HL-60/S4 (cell line): ENCODE results near the gene FGF14.

Experiments
- in situ Hi-C: fragments of 300-500 bp; cut with MboI; formaldehyde crosslinking; loops from 2 replicates; pipeline ENCODE4 v1.14.3; 2022; ENCODE audit warnings: low sequenced_read_pairs

FGF14 gene

DNA sequence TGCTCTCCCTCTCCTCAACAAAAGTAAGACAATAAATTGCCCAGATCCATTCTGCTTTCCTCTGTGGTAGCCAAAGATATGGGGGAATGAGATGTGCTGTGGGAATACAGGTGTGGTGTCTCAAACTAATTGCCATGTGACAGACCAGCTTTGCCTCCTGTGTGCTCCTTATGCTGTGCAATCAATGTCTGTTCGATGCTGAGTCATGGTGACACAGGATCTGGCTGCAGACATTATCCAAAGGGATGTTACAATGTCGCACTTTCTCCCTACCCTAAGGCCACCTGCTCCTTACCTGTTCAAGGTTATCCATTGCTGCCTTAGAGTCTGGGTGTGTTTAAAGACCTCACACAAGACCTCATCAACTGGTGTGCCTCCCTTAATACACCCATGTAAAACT is 32.5 kb downstream of the FGF14 start:
- in situ Hi-C loops = no loop called here

DNA sequence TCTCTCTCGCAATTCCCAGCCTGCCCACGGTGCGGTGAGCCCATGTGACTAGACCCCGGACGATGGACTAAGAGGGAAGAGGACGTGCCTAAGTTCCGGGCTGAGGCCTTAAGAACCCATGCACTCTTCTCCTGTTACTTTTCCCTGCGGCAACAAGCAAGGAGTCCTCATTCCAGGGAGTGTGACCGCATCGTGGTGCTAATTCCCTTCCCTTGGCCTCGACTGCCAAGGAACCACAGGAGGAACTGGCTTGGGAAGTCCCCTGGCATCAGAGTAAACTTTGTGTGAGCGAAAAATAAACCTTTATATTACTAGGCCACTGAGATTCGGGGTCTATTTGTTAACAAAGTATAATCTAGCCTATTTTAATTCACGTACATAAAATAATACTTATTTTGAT is 34.0 kb downstream of the FGF14 start:
- in situ Hi-C loops = no loop called here

GRCh38 chr13:102361113-102361512 is 40.7 kb downstream of the FGF14 start:
- in situ Hi-C loops = no loop called here

DNA sequence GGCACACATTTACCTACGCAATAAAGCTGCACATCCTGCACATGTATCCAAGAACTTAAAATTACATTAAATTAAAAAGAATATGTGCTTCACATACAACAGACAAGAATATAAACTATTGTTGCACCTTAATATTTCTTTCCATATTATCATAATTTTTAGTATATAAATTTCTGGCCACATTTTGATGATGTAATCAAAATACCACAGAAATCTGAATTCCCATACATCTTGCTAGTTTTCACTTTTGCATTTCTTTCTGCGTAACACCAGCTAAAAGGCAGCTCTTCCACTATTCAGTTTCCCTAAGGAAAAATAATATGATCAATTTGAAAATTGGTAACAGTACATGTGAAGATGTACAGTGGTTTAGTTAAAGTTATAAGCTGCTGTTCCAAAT is 42.6 kb downstream of the FGF14 start:
- in situ Hi-C loops = no loop called here

DNA sequence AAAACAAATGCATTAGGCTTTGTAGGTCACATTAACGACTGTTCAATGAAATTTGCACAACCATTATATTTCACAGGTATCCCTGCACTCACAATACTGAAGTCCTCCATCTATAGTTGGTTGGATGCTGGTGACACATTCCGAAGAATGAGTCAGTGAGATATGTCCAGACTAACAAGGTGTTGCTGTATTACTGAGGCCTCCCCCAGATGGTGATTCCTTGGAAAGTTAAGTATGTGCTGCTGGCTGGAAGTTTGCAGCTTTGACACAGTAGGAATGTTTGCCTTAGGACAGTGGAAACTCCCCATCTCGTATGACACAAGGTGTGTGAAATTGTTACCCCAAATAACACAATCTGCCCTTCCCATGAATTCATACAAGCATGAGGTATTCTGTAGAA is 46.6 kb downstream of the FGF14 start:
- in situ Hi-C loops = no loop called here

- in situ Hi-C loops = no loop called here
Observed at GRCh38 chr13:102354011-102354410, 47.8 kb downstream of the FGF14 start.

GRCh38 chr13:102351521-102351920 is 50.3 kb downstream of the FGF14 start:
- in situ Hi-C loops = no loop called here

DNA sequence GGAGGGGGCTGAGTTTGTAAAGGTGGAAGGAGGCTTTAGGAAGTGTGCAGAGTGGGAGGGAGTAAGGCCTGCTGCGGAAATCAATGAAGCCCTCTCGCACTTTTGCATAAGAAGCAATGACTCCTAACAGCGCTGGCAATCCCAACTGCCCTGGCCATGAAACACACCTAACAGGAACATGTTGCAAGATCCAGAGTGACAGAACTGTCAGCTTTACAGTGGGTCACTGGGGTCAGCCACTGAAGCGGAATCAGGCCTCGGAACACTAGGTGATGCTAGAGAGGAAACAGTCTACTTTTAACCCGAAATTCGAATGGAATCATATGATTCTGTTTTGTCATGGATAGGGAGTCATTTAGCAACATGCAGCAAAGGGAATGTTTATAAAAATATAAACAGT is 54.4 kb downstream of the FGF14 start:
- in situ Hi-C loops = no loop called here

- in situ Hi-C loops = no loop called here
Observed at GRCh38 chr13:102346769-102347168, 55.1 kb downstream of the FGF14 start.

GRCh38 chr13:102344410-102344809 is 57.4 kb downstream of the FGF14 start:
- in situ Hi-C loops = no loop called here

DNA sequence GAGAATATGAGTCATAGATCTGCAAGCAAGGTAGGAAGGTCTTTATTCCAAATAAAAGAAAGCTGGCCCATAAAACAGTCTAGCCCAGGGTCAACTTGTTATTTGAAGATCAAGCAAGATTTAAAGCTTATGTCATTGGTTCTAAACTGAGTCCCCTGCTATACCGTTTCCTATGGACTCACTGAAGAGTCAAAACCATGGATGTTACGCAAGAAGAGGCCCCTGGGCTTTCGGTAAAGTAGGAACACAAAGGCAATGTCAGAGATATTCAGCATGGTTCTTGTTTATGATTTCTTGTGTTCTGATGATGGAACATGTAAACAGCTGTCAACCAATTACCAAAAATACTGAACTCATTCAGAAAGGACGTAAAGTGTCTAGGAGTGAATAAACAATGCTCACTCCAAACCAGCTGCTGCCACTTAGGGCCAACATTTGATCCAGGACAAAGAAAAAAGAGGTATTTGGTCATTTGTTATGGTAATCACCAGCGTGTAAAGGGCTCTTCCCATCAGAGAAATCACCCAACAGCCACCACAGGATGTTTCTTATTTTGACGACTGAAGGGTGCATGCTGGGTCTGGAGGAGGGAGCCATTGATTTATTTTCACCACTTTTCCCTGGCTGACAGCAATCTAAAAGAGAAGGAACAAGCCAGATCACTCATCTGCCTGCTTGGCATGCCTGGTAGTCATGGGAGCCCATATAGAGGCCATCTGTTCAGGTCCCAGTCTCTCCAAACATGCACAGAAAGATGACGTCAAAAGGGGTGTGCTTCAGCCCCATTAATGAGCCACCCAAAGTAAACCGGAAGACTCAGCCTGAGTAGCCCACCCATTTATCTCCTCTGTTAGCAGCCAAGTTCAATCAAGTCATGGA is 68.3 kb downstream of the FGF14 start:
- in situ Hi-C loops = no loop called here

DNA sequence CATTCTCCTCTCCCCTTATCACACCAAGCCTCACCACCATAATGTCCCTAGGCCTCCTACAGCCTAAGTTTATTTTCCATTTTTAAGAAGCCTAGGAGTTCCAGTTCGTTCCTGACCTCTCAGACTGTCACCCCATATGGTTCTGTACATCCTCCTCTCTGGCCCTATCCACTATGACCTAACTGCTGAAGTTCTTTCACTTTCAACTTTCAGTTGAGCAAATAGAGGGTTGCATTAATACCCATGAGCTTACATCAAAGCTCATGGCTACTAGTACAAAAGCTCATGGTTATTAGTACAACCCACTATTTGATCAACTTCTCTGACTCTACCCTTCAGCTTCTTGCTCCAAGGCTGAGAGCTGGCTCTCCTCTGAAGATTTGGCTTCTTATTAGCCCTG is 72.9 kb downstream of the FGF14 start:
- in situ Hi-C loops = no loop called here

DNA sequence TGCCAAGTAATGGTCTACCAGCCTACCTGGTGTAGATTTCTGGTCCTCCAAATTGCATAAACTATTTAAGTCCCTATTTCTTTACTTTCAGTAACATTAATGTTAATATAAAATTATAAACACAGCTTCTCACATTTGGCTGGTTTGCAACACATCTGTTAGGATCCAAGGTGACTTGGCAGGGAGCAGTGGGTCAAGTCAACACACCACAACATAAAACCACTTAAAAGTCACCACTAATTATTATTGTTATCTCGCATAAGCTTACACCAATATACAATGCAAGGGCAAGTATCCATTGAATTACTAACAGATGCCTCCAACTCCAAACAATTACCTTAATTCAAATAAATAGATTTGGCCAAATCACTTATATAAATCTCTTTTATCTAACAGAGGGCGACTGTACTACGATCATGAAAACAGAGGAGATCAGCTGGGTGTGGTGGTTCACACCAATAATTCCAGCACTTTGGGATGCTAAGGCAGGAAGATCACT is 74.7 kb downstream of the FGF14 start:
- in situ Hi-C loops = no loop called here

DNA sequence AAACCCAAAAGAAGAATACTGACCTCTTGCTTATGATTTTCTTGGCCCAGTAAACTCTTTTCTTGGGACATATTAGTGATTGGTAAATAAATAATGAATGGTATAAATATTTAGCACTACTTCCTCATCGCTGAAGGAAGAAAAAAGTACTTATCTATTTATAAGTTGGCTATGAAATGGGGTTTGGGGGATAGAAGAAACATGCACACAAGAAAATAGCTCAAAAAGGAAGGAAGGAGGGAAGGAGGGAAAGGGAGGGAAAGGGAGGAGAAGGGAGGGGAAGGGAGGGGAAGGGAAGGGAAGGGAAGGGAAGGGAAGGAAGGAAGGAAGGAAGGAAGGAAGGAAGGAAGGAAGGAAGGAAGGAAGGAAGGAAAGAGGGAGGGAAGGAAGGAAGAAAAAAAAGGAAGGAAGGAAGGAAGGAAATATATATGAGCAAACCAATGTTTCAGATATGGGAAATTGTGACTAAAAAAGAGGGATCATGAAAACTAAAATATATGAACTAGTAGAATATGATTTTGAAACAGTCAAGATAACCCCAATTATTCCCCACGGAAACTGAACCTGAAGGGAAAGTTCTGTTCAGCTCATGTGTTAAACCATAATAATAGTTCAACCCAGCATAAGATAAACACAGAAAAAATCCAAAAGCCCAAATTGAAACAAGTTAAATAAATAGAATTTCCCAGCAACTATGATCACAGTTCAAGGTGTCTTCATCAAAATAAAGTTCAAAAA is 75.3 kb downstream of the FGF14 start:
- in situ Hi-C loops = no loop called here

- in situ Hi-C loops = no loop called here
Observed at GRCh38 chr13:102325321-102325720, 76.5 kb downstream of the FGF14 start.

- in situ Hi-C loops = no loop called here
Observed at GRCh38 chr13:102323505-102323904, 78.3 kb downstream of the FGF14 start.

DNA sequence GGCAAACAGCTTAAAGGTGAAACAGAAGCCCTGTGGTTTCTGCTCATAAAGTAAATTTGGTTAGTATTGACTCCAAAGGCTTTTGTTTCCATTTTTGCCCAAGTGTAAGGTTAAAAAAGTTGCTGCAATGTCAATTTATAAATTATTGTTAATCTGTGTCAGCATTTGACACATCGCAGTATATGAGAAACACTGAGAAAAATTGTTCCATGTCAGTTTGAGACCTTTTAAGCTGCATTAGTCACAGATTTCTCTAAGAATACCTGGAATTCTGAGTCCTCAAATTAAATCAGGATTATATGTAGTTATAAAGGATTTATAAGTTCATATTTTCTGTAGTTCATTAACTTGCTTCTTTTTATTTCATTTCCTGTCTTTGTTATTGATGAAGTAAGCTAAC is 78.8 kb downstream of the FGF14 start:
- in situ Hi-C loops = no loop called here

DNA sequence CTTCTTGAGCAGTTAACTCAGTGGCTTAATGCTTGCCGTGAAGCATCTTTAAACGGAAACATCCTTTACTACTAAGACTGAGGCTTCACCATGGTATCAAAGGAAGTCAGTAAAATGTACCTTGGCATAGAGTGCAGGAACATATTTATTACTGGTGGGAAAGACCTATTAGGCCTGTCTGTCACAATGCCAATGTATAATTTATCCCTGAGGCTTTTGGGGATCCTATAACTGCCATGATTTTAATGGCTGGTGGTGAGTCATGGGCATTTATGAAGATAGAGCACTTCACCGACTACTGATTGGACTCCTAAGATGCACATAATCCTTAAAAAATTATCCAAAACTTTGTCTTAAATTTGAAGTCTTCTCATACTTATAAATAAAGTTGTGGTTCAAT is 79.6 kb downstream of the FGF14 start:
- in situ Hi-C loops = no loop called here

DNA sequence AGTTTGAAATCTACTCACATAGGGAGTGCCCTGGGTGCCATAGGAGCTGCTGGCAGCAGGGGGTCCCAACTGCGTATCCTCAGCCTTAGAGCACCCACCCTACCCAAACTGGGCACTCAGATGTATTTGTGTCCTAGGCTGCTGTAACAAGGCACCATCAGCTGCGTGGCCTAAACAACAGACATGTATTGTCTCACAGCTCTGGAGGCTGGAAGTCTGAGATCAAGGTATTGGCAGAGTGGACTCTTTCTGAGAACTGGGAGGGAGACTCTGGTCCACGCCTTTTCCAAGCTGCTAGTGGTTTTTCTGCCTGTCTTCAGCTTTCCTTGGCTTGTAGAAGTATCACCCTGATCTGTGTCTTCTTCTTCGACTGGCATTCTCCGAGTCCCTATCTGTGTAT is 83.6 kb downstream of the FGF14 start:
- in situ Hi-C loops = no loop called here

GRCh38 chr13:102317593-102317992 is 84.3 kb downstream of the FGF14 start:
- in situ Hi-C loops = no loop called here

GRCh38 chr13:102316732-102317131 is 85.1 kb downstream of the FGF14 start:
- in situ Hi-C loops = no loop called here

- in situ Hi-C loops = no loop called here
Observed at GRCh38 chr13:102312841-102313240, 89.0 kb downstream of the FGF14 start.
